Ovary (tissue), 3 donors: Measurements from ENCODE around the gene AP2M1.

Experiments
- CTCF ChIP-seq, 3 donors: fragments of 450-650 bp in 2 of 3; fragments of 200-600 bp in 1 of 3; IDR thresholded peaks; one replicate each; pipeline versions ENCODE4 v1.5.1 to v1.8.0; 2016 to 2022; ENCODE audit warnings: antibody characterized with exemption in 3 of 3, mild to moderate bottlenecking in 1 of 3
- EP300 ChIP-seq: sonication (generic); formaldehyde crosslinking; IDR thresholded peaks from one replicate; pipeline ENCODE4 v1.6.1; 2017; ENCODE audit warnings: antibody characterized with exemption
- POLR2A ChIP-seq: fragments of 450-650 bp; IDR thresholded peaks from one replicate; pipeline ENCODE4 v1.6.1; 2017; ENCODE audit warnings: antibody characterized with exemption, mild to moderate bottlenecking, moderate library complexity
- donor health status: DM: no; HTN: no; CAD: no.

DNA sequence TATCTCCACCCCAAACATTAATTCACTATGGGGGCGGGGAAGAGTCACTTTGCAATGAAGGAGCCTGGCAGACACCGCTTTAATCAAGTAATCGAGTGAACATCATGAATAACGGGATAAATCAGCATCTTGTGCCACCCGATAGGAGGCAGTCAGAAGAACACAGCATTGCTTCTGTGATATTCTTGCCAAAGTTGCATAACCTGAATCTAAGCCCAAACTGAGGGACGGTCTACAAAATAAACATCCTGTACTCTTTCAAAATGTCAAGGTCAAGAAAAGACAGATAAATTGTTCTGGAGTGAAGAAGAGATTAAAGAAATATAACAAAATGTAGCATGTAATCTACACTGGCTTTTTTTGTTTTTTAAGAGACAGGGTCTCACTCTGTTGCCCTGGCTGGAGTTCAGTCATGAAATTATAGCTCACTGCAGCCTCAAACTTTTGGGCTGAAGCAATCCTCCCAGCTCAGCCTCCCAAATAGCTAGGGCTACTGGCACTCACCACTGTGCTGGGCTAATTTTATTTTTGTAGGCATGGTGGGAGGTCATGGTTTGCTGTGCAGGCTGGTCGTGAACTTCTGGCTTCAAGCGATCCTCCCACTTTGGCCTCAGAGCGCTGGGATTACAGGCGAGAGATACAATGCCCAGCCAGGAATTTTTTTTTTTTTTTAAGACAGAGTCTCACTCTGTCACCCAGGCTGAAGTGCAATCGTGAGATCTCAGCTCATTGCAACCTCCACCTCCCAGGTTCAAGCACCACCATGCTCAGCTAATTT is 34.7 kb downstream of the AP2M1 start:
- TF ChIP-seq CTCF (IDR thresholded peaks at IDR 0.05) = no peak
- TF ChIP-seq POLR2A = no peak
- TF ChIP-seq EP300 = no peak
